ENCODE measurements around the gene CALY. TPM values are rescaled to one million over a fixed set of nuclear protein-coding genes. Genes with fewer than 3 reads are reported as not detected.
A peak's percentile ranks its signal among the peaks of the same experiment; 100 is the strongest.
"Not testable (repeated sequence)": the region's sequence is repeated elsewhere in the genome, so short reads cannot be mapped to it uniquely, and the experiment has no call there.

CALY gene
- total RNA-seq, 1 experiment from 2014 or later, result not detected

DNA sequence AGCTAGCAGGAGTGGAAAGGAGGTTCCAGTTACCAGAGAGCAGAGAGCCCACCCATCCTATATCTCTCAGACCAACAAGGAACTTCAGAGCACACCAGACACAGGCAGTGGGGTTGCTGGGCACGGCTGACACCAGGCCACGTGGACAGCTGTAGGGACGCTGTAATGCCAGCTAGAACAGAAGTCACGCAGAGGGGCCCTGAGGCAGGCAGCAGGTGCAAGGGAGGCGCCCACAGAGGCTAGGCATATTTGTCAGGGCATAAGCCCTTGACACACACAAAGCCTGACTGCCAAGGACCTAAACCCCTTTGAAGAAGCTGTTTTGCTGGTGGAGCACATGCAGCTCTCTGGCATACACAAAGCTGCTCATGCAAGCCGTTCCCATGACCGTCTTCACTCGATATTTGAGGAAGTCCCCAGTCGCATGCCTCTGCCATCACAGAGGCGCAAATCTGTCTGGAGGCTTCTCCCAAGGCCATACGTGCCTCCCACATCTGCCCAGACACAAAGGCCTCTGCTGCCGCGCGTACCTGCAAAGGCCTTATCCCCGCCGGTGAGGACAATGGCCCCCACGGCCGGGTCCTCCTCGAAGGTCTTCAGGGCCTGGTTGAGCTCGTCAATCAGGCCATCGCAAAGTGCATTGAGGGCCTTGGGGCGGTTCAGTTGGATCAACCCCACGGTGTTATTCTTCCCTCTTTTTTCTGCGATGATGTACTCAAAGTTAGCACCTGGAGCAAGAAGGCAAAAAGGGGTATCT, 33.5 kb upstream of the CALY start:
- in situ Hi-C loops (cut with HindIII; ENCODE audit: low pct_unique_long_range_greater_than_20kb, low sequenced_read_pairs), result no loop called here
- DNase-seq (ENCODE audit: low read depth), result no peak

DNA sequence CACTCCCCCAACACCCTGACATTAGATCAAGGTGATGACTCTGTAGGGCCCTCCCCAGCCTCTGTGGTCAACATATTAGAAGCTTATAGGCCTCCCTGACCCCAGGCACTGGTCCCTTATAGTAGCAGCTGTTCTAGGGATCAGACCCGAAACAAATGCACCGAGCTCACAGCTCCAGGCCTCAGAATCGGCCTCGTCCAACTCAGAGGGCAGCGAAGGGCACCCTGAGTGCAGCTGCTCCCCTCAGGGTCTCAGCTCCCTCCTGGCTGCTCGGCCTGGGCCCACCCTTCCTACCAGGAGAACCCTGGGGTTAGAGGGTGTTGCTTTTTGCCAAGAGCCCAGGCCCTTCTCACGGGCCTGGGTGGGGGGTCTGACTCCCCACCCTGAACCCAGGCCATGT, 31.5 kb upstream of the CALY start:
- in situ Hi-C loops (cut with HindIII; ENCODE audit: low pct_unique_long_range_greater_than_20kb, low sequenced_read_pairs), result no loop called here
- no peak for DNase-seq (ENCODE audit: low read depth)

DNA sequence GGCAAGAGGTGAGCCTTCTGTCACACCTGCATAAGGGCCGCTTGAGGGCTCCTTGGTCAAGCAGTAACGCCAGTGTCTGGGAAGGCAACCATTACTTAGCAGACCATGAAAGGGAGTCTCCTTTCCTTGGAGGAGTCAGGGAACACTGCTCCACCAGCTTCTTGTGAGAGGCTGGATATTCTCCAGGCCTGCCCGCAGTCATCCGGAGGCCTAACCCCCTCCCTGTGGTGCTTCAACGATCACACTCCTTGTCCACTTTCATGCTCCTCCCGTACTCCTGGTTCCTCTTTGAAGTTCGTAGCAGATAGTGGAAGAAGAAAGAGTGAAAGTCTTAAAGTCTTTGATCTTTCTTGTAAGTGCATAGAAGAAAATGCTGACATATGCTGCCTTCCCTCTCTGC, 30.8 kb upstream of the CALY start:
- DNase-seq (ENCODE audit: low read depth); in situ Hi-C loops (cut with HindIII; ENCODE audit: low pct_unique_long_range_greater_than_20kb, low sequenced_read_pairs): not testable (repeated sequence)

DNA sequence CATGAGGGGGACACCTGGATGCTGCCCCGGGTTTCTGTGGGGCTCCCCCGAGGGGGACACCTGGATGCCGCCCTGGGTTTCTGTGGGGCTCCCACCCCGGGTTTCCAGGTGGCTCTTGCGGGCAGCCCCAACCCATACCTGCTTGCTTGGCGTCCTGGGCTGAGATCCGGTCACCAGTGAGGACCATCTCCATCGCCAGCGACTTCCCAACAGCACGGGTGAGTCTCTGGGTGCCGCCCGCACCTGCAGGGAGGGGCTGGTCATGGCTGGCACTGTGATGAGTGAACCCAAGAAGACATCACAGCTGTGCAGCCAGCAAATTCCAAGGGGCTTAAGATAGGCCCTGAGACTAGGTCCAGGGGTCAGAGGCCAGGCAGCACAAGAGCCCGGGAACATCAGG, 30.1 kb upstream of the CALY start:
- in situ Hi-C loops (cut with HindIII; ENCODE audit: low pct_unique_long_range_greater_than_20kb, low sequenced_read_pairs), result no loop called here
- DNase-seq (ENCODE audit: low read depth), result no peak

DNA sequence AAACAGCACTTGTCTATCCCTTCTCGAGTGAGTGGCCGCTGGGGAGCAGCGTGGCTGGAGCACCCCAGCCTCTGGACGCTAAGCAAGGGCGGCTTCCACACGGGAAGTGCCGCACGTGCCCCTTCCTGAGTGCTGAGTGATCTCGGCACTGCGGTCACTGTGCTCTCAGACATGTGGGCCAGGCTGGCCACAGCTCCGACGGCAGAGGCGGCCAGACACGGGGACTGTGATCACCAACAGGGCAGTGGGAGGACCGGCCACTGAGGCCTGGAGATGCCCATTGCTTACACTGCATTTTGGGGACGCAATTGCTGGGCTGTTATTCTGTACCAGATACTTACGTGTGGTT, 29.4 kb upstream of the CALY start:
- in situ Hi-C loops (cut with HindIII; ENCODE audit: low pct_unique_long_range_greater_than_20kb, low sequenced_read_pairs), result no loop called here
- DNase-seq (ENCODE audit: low read depth), result no peak

DNA sequence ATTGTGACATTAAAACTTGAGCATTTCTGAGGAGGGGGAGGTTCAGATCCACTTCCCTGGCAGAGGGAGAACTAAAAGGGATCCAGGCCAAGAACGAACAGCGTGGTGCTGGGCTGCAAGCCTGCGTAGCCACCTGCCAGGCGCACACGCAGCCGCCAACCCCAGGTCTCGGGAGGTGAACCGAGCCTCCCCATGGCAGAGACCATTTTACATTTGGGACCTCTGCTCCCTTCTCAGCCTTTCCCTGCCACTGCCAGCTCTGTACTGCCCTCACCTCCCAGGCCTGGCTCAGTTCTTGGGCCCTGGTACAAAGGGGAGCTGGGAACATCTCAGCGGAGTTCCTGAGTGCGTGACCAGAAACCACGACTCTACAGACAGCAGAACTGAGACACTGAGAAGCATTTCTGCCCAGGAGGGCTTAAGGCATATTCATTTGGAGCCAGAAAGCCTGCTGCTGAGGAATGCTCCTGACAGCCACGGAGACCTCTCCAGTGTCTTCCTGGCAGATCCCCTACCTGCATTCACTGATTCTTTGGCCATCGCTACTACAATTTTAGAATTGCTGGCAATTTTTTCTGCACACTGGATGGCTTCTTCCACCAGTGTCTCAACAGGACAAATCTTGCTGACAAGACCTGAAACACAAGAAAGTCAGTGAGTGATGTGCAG, 28.9 kb upstream of the CALY start:
- DNase-seq (ENCODE audit: low read depth), result no peak
- in situ Hi-C loops (cut with HindIII; ENCODE audit: low pct_unique_long_range_greater_than_20kb, low sequenced_read_pairs), result no loop called here

DNA sequence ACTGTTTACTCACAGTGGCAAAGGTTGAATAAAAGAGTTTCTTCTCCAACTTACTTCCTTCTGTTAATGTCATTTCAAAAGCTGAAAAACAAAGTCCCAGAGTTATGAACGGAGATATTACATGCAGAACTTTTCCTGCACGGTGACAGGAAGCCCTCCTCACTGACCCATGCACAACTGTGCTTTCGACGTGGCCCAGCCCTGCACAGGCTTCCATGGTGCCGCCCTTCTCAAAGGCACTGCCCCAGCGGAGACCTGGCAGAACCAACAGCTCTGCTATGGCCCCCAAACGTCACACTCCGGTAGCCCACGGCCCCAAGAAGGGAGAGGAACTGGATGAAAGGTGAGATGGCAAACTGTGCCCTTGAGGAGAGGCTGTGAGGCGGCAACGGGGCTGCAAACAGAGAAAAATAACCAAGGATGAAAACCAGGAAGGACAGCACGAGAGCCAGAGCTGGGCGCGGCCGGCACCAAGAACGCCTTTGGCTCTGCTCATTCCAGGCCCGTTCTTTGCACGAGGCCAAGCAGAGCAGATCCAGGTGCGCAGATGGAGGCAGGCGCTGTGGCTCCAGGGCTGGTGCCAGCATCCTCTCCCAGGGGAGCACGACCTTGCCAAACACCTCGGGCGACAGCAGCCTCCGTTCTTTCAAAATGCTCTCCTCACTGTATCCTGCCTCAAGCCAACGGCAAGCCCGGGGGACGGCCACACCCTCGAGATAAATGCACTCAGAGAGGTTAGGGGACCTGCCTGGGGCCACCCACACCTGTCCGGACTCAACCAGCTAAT, 28.1 kb upstream of the CALY start:
- no peak for DNase-seq (ENCODE audit: low read depth)
- in situ Hi-C loops (cut with HindIII; ENCODE audit: low pct_unique_long_range_greater_than_20kb, low sequenced_read_pairs), result no loop called here

DNA sequence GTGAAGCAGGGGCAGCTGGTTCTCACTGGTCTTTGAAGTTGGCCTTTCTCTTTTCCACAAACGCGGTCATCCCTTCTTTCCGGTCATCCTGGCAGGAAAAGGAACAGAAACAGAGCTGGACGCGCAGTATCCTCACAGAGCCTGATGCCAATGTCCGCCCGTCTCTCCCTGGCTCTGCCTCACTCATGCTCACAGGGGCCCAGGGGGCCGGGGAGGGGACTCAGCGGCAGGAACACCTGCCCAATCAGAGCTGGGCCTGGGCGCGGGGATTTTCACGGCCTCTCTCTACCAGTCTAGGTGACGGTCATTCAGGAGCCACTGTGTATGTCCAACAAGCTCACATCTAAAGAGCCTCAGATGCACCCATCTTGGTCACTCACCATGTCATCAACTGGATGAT, 26.1 kb upstream of the CALY start:
- in situ Hi-C loops (cut with HindIII; ENCODE audit: low pct_unique_long_range_greater_than_20kb, low sequenced_read_pairs), result no loop called here
- DNase-seq (ENCODE audit: low read depth), result no peak

DNA sequence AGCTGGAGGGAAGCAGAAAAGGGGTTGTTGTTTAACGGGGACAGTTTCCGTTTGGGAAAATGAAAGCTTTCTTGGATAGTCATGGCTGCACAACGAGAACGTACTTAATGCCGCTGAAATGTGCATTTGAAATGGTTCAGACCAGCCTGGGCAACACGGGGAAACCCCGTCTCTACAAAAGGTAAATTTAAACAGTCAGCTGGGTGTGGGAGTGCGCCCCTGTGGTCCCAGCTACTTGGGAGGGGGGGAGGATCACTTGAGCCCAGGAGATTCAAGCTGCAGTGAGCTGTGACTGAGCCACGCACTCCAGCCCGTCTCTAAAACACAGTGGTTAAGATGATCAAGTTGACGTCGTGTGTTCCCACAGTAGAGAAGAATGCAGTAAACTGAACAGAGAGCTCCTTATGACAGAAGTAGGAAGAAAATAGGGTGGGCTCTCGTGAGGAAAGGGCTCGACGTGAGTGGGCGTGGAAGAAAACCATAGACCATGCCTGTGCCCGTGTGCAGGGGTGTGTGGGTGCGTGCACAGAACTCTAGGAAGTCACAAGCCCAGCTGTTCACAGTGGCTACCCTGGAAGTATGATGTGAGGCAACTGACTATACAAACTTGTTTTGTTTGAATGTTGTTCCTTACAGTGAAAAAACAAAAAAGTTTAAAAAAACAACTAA, 25.2 kb upstream of the CALY start:
- DNase-seq (ENCODE audit: low read depth), result no peak
- in situ Hi-C loops (cut with HindIII; ENCODE audit: low pct_unique_long_range_greater_than_20kb, low sequenced_read_pairs), result no loop called here

DNA sequence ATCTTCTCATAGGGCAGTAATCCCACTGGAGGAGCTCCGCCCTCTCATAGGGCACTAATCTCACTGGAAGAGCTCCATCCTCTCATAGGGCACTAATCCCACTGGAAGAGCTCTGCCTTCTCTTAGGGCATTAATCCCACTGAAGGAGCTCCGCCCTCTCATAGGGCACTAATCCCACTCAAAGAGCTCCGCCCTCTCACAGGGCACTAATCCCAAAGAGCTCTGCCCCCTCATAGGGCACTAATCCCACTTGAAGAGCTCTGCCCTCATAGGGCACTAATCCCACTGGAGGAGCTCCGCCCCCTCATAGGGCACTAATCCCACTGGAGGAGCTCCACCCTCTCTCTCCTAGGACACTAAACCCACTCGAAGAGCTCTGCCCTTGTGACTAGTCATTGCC, 24.5 kb upstream of the CALY start:
- DNase-seq (ENCODE audit: low read depth), result no peak
- in situ Hi-C loops (cut with HindIII; ENCODE audit: low pct_unique_long_range_greater_than_20kb, low sequenced_read_pairs), result no loop called here

DNA sequence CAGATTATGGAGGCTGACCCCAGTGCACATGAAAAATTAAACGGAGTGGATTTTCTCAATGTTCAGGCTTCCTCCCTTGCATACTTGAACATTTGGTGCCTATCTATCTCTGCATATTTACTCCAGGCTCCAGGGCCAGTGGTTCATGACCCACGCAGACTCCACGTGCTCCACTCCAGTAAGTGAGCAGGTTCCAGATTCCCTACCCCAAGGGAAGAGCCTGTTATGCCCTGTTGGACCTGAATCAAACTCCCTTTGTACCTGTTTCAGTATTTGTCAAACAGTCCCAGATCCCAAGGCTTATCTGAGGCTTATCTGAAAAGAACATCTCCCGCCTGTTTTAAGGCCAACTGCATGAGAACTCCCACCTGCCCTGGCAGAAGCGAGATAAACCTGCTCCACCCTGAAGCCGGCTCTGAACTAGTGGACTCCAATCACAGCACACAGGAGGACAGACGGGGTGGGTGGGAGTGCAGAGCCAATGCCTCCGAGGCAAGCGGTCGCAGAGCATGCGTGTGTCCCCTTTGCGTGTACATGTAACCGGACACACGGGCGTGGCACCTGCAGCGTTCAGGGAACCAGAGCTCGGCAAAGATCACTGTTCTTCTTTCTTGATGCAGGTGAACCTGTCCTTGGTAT, 23.4 kb upstream of the CALY start:
- no peak for DNase-seq (ENCODE audit: low read depth)
- in situ Hi-C loops (cut with HindIII; ENCODE audit: low pct_unique_long_range_greater_than_20kb, low sequenced_read_pairs), result no loop called here

DNA sequence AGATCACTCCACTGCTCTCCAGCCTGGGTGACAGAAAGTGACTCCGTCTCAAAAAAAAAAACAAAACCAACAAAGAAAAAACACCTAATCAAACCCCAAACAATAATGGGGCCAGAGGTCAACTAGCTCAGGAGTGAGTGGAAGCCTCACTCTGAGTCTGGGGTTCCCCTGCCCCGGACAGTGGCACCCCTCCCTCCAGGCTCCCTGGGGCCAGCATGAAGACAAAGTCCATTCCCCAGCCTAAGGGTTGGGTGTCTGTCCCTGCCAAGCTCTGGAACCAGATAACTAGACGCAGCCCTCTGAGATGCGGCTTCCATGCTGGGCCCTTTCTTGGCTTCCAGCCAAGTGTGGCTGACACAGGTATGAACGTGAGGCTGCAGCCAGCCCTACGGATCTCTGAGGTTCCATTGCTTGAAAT, 22.9 kb upstream of the CALY start:
- in situ Hi-C loops (cut with HindIII; ENCODE audit: low pct_unique_long_range_greater_than_20kb, low sequenced_read_pairs), result no loop called here
- no peak for DNase-seq (ENCODE audit: low read depth)

DNA sequence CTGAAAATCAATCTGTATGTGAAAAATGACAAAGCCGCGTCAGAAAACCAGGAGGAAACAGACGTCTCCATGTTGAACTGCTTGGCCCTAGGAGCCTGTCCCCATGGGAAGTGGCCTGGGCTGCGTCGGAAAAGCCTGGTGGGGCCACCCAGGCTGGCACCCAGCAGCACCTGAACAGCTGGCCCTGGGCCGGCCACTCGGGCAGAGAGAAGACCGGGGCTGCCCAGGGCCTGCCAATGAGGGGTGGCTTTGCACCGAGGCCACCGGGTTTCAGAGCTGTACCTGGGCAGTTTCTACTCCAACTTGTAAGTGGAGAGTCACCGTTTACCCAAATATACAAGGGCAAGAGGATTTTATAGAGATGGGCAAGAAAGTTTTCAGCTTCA, 22.2 kb upstream of the CALY start:
- in situ Hi-C loops (cut with HindIII; ENCODE audit: low pct_unique_long_range_greater_than_20kb, low sequenced_read_pairs), result no loop called here
- DNase-seq (ENCODE audit: low read depth), result no peak

DNA sequence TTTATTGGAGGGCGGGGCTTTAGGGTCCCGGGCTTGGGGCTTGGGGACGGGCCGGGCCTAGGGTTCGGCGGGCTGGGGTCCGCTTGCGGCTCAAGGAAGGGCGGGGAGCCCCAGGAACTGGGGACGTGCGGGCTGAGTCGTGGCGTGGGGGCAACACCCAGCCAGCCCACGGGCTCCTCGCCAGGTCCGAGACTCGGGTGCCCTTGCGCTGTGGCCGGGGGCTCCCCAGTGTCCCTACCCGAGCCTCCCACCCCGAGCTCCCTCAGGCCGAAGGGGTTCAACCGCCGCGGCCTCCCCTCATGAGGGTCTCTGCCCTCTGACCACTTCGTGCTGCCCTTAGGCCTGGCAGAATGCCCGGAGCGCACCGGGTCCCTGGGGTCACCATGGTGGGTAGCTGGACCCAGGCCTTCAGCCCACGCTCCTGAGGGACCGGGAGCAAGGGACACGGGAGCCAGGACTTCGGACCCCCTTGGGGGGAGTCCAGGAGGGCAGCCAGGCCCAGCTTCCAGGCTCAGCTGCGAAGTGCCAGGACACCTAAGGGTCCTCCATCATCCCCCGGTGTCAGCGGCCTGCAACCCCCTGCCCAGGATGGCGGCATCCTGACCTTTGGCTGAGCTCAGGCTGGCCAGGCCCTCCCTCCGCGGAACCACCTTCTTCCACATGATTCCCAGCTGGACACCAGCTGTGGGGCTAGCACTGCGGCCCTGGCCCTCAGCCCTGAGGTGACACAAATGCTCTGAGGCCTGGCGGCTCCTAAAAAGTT, 21.6 kb upstream of the CALY start:
- DNase-seq (ENCODE audit: low read depth), result no peak
- in situ Hi-C loops (cut with HindIII; ENCODE audit: low pct_unique_long_range_greater_than_20kb, low sequenced_read_pairs), result no loop called here

DNA sequence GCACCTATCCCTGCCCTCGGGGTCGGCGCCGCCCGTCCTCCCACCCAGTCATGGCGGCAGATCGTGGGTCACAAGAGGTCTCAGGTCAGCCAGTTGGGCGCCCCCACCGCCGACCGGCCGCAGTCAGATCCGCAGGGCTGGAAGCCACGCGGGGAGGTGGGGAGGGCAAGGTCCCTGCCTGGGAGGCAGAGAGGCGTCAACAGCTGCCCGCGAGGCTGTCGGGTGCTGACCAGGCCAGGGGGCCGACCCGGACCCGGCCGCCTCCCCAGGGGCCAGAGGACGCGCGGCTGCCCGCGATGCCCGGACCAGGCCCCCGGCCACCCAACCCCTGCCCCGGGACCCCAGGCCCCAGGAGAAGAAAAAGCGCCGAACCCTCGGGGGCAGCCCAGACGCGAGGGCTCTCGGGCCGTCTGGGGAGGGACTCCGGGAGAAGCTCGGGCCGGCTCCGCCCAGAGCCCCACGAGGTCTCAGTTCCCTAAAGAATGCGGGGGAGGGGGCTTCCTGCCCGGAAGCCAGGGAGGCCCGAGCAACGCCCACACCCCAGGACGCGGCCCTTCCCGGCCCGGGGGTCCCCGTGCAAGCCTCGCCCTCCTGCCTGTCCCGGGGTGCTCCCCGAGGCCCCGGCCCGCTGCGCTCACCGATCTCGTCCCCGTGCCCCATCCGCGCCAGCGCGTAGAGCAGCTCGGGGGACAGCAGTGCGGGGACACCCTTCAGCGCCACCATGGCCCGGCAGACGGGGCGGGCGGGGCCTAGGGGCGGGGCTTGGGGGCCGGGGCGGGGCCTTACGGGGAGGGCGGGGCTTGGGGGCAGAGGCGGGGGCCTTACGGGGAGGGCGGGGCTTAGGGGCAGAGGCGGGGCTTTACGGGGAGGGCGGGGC, 20.8 kb upstream of the CALY start, which contains the start of gene FUOM:
TSS of gene FUOM (minus strand) at position 735 of the 877 bp plus-strand sequence. CDS start at position 723, 12 bp downstream.
- in situ Hi-C loops (cut with HindIII; ENCODE audit: low pct_unique_long_range_greater_than_20kb, low sequenced_read_pairs), result no loop called here
- peak; percentile 54 for DNase-seq (ENCODE audit: low read depth)

DNA sequence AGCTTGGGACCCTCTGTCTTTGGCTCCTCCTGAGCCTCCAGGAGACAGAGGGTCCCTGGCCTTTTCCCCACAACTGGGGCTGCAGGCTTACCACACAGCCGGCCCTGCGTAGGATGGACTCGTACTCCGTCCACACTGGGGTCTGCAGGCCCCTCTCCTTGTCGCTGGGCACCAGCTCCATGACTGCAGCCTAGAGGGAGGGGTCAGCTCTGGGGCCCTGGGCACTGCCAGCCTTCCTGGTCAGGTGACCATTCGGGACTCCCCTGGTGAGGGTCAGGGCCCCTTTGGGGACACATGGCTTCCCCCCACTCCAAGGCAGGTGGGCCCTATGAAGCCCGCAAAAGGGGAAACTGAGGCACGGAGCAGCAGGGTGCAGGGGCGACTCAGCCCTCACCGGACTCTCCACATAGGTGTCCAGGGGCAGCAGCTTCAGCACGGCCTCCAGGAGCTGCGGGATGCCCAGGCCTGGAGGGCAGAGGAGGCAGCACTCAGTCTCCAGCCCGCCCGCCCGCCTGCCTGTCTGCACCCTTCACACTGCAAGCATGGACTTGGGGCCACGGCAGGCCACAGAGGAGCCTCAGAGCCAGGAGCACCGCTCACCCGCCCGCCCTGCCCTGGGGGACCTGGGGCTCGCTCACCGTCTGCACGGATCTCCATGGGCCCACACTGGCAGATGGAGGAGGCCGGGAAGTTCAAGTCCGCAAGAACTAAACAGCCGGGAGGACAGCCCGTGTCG, 20.0 kb upstream of the CALY start:
- in situ Hi-C loops (cut with HindIII; ENCODE audit: low pct_unique_long_range_greater_than_20kb, low sequenced_read_pairs), result no loop called here
- no peak for DNase-seq (ENCODE audit: low read depth)

All from Caki2 (cell line).